HG03432 (cell line): ENCODE data around the gene TPST2.
A peak's percentile ranks its signal among the peaks of the same experiment; 100 is the strongest.

Experiments used
- ATAC-seq: cut with Tn5 transposase; IDR thresholded peaks from one replicate; pipeline ENCODE4 v1.9.1; 2021; ENCODE audit warnings: mild to moderate bottlenecking, moderate library complexity; ENCODE audit not compliant: unreplicated experiment

TPST2 gene

GRCh38 chr22:26581026-26581425 is 8.9 kb downstream of the TPST2 start:
- no peak for ATAC-seq

GRCh38 chr22:26580240-26580962 is 9.5 kb downstream of the TPST2 start:
- ATAC-seq = no peak

GRCh38 chr22:26579331-26579886 is 10.5 kb downstream of the TPST2 start:
- peak; percentile 76 for ATAC-seq

- ATAC-seq = no peak
These were observed 12.9 kb downstream of the TPST2 start for GRCh38 chr22:26577081-26577480.

GRCh38 chr22:26576026-26576680 is 13.8 kb downstream of the TPST2 start:
- no peak for ATAC-seq

- no peak for ATAC-seq
These were observed 15.8 kb downstream of the TPST2 start for GRCh38 chr22:26574001-26574723.

DNA sequence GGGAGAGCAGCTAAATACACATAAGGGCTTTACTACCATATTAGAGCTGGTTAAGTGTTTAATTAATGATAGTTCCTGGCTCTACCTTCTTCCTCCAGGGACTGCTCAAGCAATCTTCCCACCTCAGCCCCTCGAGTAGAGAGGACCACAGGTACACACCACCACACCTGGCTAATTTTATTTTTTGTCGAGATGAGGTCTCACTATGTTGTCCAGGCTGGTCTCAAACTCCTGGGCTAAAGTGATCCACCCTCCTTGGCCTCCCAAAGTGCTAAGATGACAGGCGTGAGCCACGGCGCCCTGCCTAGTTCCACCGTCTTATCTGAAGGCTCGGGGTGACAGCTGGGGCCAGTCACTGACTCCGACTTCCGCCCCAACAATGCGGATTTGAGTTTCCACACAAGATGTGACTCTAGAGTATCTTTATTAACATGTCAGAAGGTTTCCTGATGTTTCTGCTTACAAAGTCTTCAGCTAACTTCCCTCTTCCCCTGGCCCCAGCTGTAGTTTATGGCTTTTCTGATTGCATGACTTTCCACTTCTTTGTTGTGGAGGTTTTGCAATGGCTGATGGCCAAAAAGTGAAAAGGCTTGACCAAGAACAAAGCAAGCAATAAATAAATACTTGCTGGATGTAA is 16.8 kb downstream of the TPST2 start:
- no peak for ATAC-seq

- no peak for ATAC-seq
These were observed 18.9 kb downstream of the TPST2 start for GRCh38 chr22:26570864-26571525.

DNA sequence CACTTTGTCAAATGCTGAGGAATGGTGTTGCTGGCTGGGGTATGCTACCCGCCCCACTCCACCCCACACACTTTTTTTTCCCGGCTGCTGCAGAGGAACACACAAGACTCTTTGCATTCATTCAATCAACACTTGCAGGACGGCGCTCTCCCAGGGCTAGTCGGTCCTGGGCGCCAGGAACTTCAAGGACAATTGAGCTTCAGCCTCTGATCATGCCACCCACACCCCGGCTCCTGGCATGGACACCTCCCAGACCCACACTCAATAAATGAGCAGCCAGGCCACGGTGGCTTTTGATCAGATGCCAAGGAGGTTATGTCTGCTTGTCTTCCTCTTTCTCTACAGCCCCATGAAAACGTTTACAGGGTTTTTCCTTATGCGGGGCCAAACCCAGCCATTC is 19.8 kb downstream of the TPST2 start:
- ATAC-seq = no peak

DNA sequence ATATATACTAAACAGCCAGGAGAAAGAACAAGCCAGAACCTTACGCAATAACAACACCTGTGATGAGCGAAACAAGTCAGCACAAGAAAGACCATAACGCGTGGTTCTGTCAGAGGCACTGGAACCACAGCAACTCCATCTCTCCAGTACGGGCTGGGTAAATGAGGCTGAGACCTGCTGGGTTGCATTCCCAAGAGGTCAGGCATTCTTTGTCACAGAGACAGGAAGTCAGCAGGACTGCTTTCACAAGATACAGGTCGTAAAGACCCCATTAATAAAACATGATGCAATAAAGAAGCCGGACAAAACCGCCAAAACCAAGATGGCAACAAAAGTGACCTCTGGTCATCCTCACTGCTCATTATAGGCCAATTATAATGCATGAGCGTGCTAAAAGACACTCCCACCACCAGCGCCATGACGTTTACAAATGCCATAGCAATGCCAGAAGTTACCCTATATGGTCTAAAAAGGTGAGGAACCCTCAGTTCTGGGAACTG is 21.7 kb downstream of the TPST2 start:
- ATAC-seq = no peak

DNA sequence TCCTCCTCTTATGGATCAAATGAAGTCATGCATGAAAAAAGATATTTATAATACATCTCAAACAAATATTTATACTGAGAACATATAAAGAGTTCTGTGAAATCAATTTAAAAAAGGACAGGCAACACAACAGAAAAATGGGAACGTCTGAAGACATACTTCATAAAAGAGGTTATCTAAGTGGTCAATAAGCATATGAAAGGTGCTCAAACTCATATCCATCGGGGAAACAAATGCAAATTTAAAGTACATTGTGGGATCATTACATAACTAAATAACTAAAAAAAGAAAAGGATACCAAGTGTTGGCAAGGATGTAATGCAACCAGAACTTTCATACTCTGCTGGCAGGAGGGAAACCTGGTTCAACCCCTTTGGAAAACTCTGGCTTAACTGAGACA is 22.3 kb downstream of the TPST2 start:
- ATAC-seq = no peak

GRCh38 chr22:26566994-26567393 is 22.9 kb downstream of the TPST2 start:
- no peak for ATAC-seq

- no peak for ATAC-seq
These were observed 24.0 kb downstream of the TPST2 start for GRCh38 chr22:26565889-26566288.

DNA sequence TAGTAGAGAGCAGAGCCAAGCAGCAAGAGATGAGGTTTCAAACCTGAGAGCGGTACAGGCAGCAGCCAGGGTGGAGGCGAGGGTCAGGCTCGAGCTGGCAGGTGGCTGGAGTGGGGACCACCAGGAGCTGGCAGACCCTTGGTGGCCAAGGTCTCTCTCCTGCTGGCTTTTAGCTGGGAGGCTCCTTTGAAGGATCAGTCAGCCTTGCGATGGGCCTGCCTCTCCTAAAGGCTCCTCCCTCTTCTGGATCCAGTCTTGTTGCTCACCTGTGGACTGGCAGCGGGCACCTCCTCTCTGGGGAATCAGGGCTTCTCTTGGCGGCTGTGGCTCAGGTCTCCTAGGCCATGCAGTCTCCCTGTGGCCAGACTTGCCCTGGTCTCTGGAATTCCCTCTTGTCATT is 24.8 kb downstream of the TPST2 start:
- no peak for ATAC-seq

GRCh38 chr22:26564672-26565071 is 25.3 kb downstream of the TPST2 start:
- no peak for ATAC-seq

- ATAC-seq = no peak
These were observed 25.8 kb downstream of the TPST2 start for GRCh38 chr22:26564181-26564580.

DNA sequence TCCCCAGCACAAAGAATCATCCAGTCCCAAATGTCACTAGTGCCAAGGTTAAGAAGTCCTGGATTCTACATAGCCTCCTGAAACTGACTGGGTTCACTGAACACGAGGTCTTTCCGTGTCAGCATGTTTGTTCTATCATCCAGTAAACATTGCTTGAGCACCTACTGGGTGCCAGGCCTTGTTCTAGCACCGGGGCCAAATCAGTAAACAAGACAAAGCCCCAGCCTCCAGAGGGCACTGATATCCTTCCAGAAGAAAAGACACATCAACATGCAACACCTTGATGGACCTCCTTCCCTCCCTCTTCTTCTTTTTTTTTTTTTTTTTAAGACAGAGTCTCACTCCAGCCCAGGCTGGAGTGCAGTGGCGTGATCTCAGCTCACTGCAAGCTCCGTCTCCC is 26.9 kb downstream of the TPST2 start:
- ATAC-seq = no peak

GRCh38 chr22:26561756-26562417 is 28.0 kb downstream of the TPST2 start:
- ATAC-seq = no peak

- ATAC-seq = no peak
These were observed 29.9 kb downstream of the TPST2 start for GRCh38 chr22:26559961-26560575.
